ENCODE measurements around the gene CELSR1.

CELSR1 gene

GRCh38 chr22:46391486-46392136 lies 145.8 kb downstream of the CELSR1 start:
- Histone ChIP-seq H3K27ac (no peak overlapping the region), H3K36me3 (replicated peaks) (no peaks in the 10 kb centered on the region), H3K27me3 (replicated peaks) (no peaks in the 10 kb centered on the region), H3K4me3 (ENCODE audit: low read depth, low read length) (no peak overlapping the region)
- in situ Hi-C loops (cut with HindIII; ENCODE audit: low pct_ligation_motif_present, low sequenced_read_pairs), result no loop called here
- no peak for DNase-seq
- TF ChIP-seq, protein P1, sequence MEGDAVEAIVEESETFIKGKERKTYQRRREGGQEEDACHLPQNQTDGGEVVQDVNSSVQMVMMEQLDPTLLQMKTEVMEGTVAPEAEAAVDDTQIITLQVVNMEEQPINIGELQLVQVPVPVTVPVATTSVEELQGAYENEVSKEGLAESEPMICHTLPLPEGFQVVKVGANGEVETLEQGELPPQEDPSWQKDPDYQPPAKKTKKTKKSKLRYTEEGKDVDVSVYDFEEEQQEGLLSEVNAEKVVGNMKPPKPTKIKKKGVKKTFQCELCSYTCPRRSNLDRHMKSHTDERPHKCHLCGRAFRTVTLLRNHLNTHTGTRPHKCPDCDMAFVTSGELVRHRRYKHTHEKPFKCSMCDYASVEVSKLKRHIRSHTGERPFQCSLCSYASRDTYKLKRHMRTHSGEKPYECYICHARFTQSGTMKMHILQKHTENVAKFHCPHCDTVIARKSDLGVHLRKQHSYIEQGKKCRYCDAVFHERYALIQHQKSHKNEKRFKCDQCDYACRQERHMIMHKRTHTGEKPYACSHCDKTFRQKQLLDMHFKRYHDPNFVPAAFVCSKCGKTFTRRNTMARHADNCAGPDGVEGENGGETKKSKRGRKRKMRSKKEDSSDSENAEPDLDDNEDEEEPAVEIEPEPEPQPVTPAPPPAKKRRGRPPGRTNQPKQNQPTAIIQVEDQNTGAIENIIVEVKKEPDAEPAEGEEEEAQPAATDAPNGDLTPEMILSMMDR (IDR thresholded peaks at IDR 0.05; ENCODE audit: low read depth, low read length, missing control alignments), result no peak

GRCh38 chr22:46390652-46391301 lies 146.6 kb downstream of the CELSR1 start:
- H3K27me3 ChIP-seq (replicated peaks), result no peaks in the 10 kb centered on the region
- H3K36me3 ChIP-seq (replicated peaks), result no peaks in the 10 kb centered on the region
- no peak overlapping the region for H3K4me3 ChIP-seq (ENCODE audit: low read depth, low read length)
- peak; percentile 34 for DNase-seq
- no peak overlapping the region for H3K27ac ChIP-seq
- TF ChIP-seq, protein P1 (IDR thresholded peaks at IDR 0.05; ENCODE audit: low read depth, low read length, missing control alignments), result peak; percentile 45
- in situ Hi-C loops (cut with HindIII; ENCODE audit: low pct_ligation_motif_present, low sequenced_read_pairs), result no loop called here

DNA sequence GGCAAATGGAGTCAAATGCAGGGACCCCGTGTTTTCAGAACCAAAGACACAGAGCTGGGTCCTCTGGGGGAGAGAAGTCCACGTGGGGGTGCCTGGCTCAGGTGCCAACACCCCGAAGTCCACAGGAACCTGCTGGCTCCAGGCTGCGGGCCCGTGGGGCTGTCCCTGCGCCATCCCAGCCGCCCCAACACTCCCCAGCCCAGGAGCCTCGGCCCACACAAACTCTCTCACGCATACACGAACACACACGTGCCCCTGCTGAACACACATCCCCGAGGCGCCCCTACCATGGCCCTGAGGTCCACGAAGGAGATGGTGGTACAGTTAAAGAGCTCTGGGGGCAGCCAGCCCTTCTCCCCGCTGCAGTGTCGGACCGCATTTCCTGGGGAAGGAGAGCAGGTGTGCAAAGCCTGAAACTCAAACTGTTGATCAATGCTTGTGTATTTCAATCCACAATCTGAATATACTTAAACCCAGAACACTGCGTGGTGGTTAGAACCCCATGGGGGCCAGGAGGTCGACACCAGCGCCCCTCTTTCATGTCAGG lies 147.2 kb downstream of the CELSR1 start:
- TF ChIP-seq, protein P1 (IDR thresholded peaks at IDR 0.05; ENCODE audit: low read depth, low read length, missing control alignments), result no peak
- Histone ChIP-seq H3K27me3 (replicated peaks) (no peaks in the 10 kb centered on the region), H3K27ac (no peak overlapping the region), H3K4me3 (ENCODE audit: low read depth, low read length) (no peak overlapping the region), H3K36me3 (replicated peaks) (no peaks in the 10 kb centered on the region)
- in situ Hi-C loops (cut with HindIII; ENCODE audit: low pct_ligation_motif_present, low sequenced_read_pairs), result no loop called here
- no peak for DNase-seq

GRCh38 chr22:46389081-46389480 lies 148.3 kb downstream of the CELSR1 start:
- in situ Hi-C loops (cut with HindIII; ENCODE audit: low pct_ligation_motif_present, low sequenced_read_pairs), result no loop called here
- no peak for DNase-seq
- TF ChIP-seq, protein P1 (IDR thresholded peaks at IDR 0.05; ENCODE audit: low read depth, low read length, missing control alignments), result no peak

DNA sequence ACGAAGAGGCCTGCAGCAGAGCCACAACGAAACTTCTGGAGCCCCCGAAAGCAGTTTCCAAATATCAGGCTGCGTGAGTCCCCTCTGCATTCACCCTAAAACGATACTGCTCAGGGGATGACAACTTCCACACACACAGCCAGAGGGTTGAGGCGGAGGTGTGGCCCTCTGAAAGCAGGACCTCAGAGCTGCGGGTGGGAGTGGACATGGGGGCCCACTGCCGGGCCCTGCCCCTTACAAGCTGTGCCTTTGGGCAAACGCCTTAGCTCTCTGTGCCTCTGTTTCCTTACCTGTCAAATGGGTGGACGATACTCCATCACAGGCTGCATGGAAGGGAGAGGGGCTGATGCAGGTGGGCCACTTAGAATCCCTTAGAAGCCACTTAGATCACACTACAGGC lies 148.8 kb downstream of the CELSR1 start:
- Histone ChIP-seq H3K4me3 (ENCODE audit: low read depth, low read length) (no peak overlapping the region), H3K27me3 (replicated peaks) (no peaks in the 10 kb centered on the region), H3K27ac (no peak overlapping the region), H3K36me3 (replicated peaks) (no peaks in the 10 kb centered on the region)
- in situ Hi-C loops (cut with HindIII; ENCODE audit: low pct_ligation_motif_present, low sequenced_read_pairs), result no loop called here
- DNase-seq, result no peak
- TF ChIP-seq, protein P1 (IDR thresholded peaks at IDR 0.05; ENCODE audit: low read depth, low read length, missing control alignments), result no peak

More at GRCh38 chr22:46389081-46389480, 148.3 kb downstream of the CELSR1 start:
- H3K36me3 ChIP-seq (replicated peaks), result no peaks in the 10 kb centered on the region
- H3K4me3 ChIP-seq (ENCODE audit: low read depth, low read length), result no peak overlapping the region
- H3K27ac ChIP-seq, result no peak overlapping the region
- no peaks in the 10 kb centered on the region for H3K27me3 ChIP-seq (replicated peaks)

All from brain microvascular endothelial cell (primary cell).